ENCODE results near the gene ARHGEF3. TPM values are rescaled to one million over a fixed set of nuclear protein-coding genes. Genes with fewer than 3 reads are reported as not detected.
"Not testable (repeated sequence)": the region's sequence is repeated elsewhere in the genome, so short reads cannot be mapped to it uniquely, and the experiment has no call there.

ARHGEF3 gene
- total and polyA plus RNA-seq, 4 donors: 10.4 to 40.9 (median 21.0) TPM

DNA sequence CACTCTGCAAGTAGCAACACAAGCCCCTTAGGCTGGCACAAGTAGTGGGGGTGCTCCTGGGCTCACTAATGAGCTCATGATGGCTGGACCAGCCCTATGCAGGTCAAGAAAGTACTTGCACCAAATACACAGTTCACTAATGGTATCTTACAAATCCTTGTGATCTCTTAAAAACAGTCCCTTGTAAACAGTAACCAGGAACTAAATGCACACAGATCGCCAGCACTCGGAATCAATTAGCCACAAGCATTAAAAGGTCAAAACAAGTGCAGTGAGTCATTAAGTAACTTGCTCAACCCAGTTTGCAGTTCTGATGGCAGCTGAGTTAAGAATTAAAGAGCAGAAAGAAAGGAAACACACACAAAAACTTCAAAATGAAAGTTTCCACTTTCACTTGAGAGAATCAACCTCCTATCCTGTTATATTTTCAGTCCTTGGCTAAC, 43.2 kb downstream of the ARHGEF3 start:
- H3K27ac ChIP-seq (ENCODE audit: low read depth in 1 of 2, low read length in 1 of 2): peak overlapping the region in 1 of 2 donors; percentile 91
- no peak overlapping the region for H3K4me3 ChIP-seq
- TF ChIP-seq, protein P1, sequence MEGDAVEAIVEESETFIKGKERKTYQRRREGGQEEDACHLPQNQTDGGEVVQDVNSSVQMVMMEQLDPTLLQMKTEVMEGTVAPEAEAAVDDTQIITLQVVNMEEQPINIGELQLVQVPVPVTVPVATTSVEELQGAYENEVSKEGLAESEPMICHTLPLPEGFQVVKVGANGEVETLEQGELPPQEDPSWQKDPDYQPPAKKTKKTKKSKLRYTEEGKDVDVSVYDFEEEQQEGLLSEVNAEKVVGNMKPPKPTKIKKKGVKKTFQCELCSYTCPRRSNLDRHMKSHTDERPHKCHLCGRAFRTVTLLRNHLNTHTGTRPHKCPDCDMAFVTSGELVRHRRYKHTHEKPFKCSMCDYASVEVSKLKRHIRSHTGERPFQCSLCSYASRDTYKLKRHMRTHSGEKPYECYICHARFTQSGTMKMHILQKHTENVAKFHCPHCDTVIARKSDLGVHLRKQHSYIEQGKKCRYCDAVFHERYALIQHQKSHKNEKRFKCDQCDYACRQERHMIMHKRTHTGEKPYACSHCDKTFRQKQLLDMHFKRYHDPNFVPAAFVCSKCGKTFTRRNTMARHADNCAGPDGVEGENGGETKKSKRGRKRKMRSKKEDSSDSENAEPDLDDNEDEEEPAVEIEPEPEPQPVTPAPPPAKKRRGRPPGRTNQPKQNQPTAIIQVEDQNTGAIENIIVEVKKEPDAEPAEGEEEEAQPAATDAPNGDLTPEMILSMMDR (IDR thresholded peaks at IDR 0.05; ENCODE audit: control extremely low read depth, extremely low read depth): no peak
- peaks cover 0 to 20% (median 9%) of the 10 kb centered on the region in 5 donors for H3K4me1 ChIP-seq (ENCODE audit: control insufficient read depth in 5 of 5, insufficient read depth in 5 of 5, low read length in 5 of 5)
- DNase-seq (peak in 2 of 3 donors; percentile 42 to 59), ATAC-seq (ENCODE audit: insufficient read depth, low FRiP score) (peak; percentile 81)
- WGBS, 2 donors: 8 to 9% methylated on average over 2 of the region's 2 CpGs
- peak overlapping the region; percentile 12 to 32 for H3K9ac ChIP-seq (ENCODE audit: insufficient read depth in 1 of 2, low read length in 2 of 2)
- H3K36me3 ChIP-seq (ENCODE audit: control insufficient read depth in 4 of 4, insufficient read depth in 4 of 4, low read length in 4 of 4): no peaks in the 10 kb centered on the region
- H3K9me3 ChIP-seq (ENCODE audit: control insufficient read depth in 4 of 4, insufficient read depth in 3 of 4, low read length in 3 of 4): no peaks in the 10 kb centered on the region
- H3K27me3 ChIP-seq (ENCODE audit: control insufficient read depth in 3 of 3, insufficient read depth in 3 of 3, low read length in 2 of 3): no peaks in the 10 kb centered on the region

DNA sequence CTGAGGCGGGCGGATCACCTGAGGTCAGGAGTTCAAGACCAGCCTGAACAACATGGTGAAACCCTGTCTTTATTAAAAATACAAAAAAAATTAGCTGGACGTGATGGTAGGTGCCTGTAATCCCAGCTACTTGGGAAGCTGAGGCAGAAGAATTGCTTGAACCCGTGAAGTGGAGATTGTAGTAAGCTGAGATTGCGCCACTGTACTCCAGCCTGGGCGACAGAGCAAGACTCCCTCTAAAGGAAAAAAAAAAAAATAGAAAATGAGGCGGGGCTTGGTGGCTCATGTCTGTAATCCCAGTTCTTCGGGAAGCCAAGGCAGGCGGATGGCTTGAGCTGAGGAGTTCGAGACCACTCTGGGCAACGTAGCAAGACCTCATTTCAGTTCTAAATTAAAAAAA, 43.7 kb downstream of the ARHGEF3 start:
- ATAC-seq (ENCODE audit: insufficient read depth, low FRiP score); H3K9ac ChIP-seq (ENCODE audit: insufficient read depth in 1 of 2, low read length in 2 of 2); H3K36me3 ChIP-seq (ENCODE audit: control insufficient read depth in 4 of 4, insufficient read depth in 4 of 4, low read length in 4 of 4); H3K9me3 ChIP-seq (ENCODE audit: control insufficient read depth in 4 of 4, insufficient read depth in 3 of 4, low read length in 3 of 4); H3K27me3 ChIP-seq (ENCODE audit: control insufficient read depth in 3 of 3, insufficient read depth in 3 of 3, low read length in 2 of 3); DNase-seq; H3K4me3 ChIP-seq: not testable (repeated sequence)
- peak overlapping the region in 1 of 2 donors; percentile 50 for H3K27ac ChIP-seq (ENCODE audit: low read depth in 1 of 2, low read length in 1 of 2)
- 77 to 78% methylated on average over 11 of the region's 11 CpGs for WGBS, 2 donors
- peaks cover 0 to 18% (median 9%) of the 10 kb centered on the region in 5 donors for H3K4me1 ChIP-seq (ENCODE audit: control insufficient read depth in 5 of 5, insufficient read depth in 5 of 5, low read length in 5 of 5)

DNA sequence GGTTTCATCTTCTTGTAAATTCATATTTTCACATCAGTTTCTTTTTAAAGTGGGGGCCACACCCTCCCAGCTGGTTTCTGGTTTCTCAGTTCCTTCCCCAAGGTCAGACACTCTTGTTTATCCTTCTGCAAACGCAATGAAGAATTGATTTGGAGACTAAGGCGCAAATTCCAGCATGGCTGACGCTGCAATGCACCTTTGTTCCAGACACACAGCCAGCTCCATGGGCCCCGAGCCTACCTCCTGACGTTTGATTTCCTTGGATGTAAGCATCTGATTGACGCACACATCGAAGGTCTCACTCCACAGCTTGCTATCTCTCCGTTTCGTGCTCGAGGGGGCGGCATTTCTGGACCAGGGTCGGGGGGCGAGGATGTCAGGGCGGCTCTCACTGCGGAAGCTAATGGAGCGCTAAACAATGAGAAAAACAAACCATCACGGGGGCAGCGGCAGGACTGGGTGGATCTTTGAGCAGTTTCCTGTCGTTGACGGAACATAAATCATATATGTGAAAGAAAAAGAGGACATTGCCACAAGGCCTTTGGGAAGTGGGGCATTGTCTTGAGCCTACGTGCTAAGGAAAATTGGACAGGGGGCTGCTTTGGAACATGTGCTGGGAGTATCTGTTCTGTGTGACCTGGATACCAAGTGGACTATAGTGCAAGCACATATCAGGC, 46.9 kb downstream of the ARHGEF3 start:
- ATAC-seq (ENCODE audit: insufficient read depth, low FRiP score) (no peak), DNase-seq (peak; percentile 18 to 67 (median 50))
- Histone ChIP-seq H3K9ac (ENCODE audit: insufficient read depth in 1 of 2, low read length in 2 of 2) (no peak overlapping the region), H3K4me1 (ENCODE audit: control insufficient read depth in 5 of 5, insufficient read depth in 5 of 5, low read length in 5 of 5) (peaks cover 0 to 15% (median 8%) of the 10 kb centered on the region in 5 donors), H3K4me3 (no peak overlapping the region), H3K36me3 (ENCODE audit: control insufficient read depth in 4 of 4, insufficient read depth in 4 of 4, low read length in 4 of 4) (peaks cover 0 to 10% (median 0%) of the 10 kb centered on the region in 4 donors), H3K27ac (ENCODE audit: low read depth in 1 of 2, low read length in 1 of 2) (peak overlapping the region; percentile 22 to 92), H3K9me3 (ENCODE audit: control insufficient read depth in 4 of 4, insufficient read depth in 3 of 4, low read length in 3 of 4) (no peaks in the 10 kb centered on the region), H3K27me3 (ENCODE audit: control insufficient read depth in 3 of 3, insufficient read depth in 3 of 3, low read length in 2 of 3) (no peaks in the 10 kb centered on the region)
- 13 to 41% methylated on average over 21 of the region's 21 CpGs for whole genome bisulfite sequencing, 2 donors
- TF ChIP-seq, protein P1 (IDR thresholded peaks at IDR 0.05; ENCODE audit: control extremely low read depth, extremely low read depth): no peak

DNA sequence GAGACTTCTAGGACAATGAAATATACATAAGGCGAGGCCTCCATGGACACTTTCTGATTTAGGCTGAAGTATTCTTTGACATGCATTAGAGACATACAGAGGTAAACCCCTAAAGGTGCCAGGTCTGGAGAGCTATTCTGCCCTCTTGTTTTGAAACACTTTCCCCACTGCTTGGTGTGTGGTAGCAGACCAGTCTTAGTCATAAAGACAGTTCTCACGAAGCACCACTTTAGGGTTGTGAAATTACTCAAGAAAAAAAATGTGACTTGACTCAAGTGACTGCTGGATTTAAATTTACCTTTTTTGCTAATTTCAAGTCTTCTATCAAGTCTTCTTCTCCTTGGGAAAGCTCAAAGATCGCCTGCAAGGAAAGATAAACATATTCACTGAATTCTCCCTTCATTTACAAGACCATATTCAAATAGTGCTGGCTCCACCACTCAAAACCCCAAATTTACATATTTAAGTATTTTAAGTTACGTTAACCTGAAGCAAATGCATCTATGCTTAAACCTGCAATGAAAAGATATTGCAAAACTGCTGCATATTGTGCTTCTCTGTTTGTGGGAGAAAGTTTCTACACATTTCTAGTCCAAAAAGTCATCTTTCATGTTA, 48.4 kb downstream of the ARHGEF3 start:
- DNase-seq: no peak
- Histone ChIP-seq H3K9ac (ENCODE audit: insufficient read depth in 1 of 2, low read length in 2 of 2) (no peak overlapping the region), H3K27ac (ENCODE audit: low read depth in 1 of 2, low read length in 1 of 2) (no peak overlapping the region), H3K27me3 (ENCODE audit: control insufficient read depth in 3 of 3, insufficient read depth in 3 of 3, low read length in 2 of 3) (no peaks in the 10 kb centered on the region), H3K36me3 (ENCODE audit: control insufficient read depth in 4 of 4, insufficient read depth in 4 of 4, low read length in 4 of 4) (peaks cover 0 to 14% (median 3%) of the 10 kb centered on the region in 4 donors), H3K9me3 (ENCODE audit: control insufficient read depth in 4 of 4, insufficient read depth in 3 of 4, low read length in 3 of 4) (no peaks in the 10 kb centered on the region), H3K4me3 (no peak overlapping the region), H3K4me1 (ENCODE audit: control insufficient read depth in 5 of 5, insufficient read depth in 5 of 5, low read length in 5 of 5) (peaks cover under 1 to 14% (median 5%) of the 10 kb centered on the region in 5 donors)
- TF ChIP-seq, protein P1 (IDR thresholded peaks at IDR 0.05; ENCODE audit: control extremely low read depth, extremely low read depth): no peak
- WGBS, 2 donors: 55 to 57% methylated on average over 4 of the region's 4 CpGs
- peak; percentile 30 for ATAC-seq (ENCODE audit: insufficient read depth, low FRiP score)

Measured in lung (tissue), 12 donors.